CD4-positive, alpha-beta T cell treated with Interleukin-6 for 4 hours (primary cell): ENCODE measurements around the gene TULP4.
"Not testable (repeated sequence)": the region's sequence is repeated elsewhere in the genome, so short reads cannot be mapped to it uniquely, and the experiment has no call there.

Experiments used
- DNase-seq: peaks from one replicate; pipeline ENCODE4 v3.0.0-alpha.2; 2020; ENCODE audit warnings: mixed read lengths

TULP4 gene

DNA sequence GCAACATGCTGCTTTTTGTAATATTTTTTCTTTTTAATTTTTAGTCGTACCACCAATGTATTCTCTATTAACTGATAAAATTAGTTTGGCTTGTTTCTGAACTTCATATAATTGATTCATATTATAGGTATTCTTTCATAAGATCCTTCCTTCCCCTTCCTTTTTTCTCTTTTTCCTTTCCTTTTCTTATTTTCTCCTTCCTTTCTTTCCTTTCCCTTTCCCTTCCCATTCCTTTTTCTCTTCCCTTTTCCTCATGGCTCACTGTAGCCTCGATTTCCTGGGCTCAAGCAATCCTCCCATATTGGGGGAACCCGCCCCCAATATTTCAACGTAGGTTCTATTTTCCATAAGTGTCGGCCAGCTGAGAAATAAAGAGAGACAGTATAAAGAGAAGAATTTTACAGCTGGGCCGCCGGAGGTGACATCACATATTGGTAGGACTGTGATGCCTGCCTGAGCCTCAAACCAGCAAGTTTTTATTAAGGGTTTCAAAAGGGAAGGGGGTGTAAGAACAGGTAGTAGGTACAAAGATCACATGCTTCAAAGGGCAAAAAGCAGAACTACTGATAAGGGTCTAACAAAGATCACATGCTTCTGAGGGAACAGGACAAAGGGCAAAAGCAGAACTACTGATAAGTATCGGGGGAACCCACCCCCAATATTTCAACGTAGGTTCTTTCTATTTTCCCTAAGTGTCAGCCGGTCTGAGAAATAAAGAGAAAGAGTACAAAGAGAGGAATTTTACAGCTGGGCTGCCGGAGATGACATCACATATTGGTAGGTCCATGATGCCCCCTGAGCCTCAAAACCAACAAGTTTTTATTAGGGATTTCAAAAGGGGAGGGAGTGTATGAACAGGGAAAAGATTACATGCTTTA lies 16.1 kb upstream of the TULP4 start:
- DNase-seq, result not testable (repeated sequence)

DNA sequence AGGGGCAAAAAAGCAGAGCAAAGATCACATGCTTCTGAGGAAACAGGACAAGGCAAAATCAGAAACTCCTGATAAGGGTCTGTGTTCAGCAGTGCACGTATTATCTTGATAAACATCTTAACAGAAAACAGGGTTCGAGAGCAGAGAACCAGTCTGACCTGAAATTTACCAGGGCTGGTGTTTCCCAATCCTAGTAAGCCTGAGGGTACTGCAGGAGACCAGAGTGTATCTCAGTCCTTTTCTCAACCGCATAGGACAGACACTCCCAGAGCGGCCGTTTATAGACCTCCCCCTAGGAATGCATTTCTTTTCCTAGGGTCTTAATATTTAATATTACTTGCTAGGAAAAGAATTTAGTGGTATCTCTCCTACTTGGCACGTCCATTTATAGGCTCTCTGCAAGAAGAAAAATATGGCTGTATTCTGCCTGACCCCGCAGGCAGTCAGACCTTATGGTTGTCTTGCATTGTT lies 15.4 kb upstream of the TULP4 start:
- not testable (repeated sequence) for DNase-seq

DNA sequence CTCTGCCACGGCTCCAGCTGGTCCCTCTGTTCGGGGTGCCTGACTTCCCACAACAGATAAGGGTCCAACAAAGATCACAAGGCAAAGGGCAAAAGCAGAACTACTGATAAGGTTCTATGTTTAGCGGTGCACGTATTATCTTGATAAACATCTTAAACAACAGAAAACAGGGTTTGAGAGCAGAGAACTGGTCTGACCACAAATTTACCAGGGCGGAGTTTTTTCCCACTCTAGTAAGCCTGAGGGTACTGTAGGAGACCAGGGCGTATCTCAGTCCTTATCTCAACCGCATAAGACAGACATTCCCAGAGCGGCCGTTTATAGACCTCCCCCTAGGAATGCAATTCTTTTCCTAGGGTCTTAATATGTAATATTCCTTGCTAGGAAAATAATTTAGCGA lies 14.6 kb upstream of the TULP4 start:
- not testable (repeated sequence) for DNase-seq

DNA sequence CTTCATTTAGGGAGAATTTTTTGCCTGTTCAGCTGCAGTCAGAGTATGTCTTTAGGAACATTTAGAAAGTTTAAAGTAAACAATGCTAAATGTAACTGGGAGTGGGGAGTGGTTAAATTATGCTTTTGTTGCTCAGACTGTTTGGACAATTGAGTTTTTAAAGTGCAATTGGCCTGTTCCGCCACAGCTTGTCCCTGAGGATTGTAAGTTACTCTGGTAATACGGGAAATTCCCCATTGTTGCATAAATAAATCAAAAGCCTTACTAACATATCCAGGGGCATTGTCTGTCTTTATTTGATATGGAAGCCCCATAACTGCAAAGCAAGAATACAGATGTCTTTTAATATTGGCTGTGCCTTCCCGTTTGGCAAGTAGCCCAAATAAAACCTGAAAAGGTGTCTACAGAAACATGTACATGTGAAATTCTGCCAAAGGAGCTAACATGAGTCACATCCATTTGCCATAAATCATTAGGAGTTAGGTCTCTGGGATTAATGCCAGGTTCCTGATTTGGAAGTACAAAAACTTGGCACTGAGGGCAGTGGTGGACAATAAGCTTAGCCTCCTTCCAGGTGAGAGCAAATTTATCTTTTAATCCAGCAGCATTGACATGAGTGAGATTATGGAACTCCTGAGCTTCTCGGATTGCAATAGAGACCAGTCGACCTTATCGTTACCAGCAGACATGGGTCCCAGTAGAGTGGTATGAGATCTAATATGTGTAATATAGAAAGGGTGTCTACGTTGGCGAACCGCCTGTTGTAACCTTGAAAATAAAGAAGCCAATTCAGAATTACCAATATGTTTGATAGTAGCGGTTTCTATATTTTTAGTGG lies 11.7 kb upstream of the TULP4 start:
- not testable (repeated sequence) for DNase-seq

DNA sequence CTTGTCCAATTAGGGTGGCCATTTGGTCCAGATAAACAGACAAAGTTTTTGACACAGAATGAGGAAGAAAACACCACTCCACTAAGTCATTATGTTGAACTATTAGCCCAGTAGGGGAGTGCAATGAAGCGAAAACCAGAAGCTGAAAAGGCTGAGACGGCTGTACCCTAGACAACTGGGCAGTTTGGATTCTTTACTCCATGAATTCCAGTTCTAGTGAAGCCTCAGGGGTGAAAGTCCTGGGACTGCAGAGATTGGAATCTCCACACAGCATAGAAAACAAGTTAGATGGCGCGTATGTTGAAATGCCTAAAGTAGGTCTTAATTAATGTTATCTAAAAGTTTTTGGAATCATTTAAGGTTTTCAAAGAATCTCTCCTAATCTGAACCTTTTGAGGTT lies 10.7 kb upstream of the TULP4 start:
- DNase-seq, result not testable (repeated sequence)

DNA sequence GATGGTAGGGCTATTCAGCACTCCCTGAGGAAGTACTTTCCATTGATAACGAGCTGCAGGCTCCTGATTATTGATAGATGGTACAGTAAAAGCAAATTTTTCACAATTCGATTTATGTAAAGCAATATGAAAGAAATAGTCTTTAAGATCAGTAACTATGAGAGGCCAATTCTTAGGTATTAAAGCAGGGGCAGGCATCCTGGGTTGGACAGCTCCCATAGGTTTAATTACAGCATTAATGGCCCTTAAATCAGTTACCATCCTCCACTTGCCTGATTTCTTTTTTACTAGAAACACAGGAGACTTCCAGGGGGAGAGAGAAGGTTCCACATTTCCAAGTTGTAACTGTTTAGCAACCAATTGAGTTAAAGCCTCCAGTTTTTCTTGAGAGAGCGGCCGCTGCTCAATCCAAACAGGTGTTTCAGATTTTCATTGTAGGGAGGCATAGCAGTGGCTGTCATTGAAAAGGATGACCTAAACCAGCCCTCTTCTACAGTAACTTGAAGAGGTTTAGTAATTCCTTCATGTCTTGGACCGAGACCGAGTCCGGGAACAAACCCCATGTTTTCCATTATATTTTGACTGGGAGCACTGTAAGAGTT lies 10.0 kb upstream of the TULP4 start:
- DNase-seq, result not testable (repeated sequence)

DNA sequence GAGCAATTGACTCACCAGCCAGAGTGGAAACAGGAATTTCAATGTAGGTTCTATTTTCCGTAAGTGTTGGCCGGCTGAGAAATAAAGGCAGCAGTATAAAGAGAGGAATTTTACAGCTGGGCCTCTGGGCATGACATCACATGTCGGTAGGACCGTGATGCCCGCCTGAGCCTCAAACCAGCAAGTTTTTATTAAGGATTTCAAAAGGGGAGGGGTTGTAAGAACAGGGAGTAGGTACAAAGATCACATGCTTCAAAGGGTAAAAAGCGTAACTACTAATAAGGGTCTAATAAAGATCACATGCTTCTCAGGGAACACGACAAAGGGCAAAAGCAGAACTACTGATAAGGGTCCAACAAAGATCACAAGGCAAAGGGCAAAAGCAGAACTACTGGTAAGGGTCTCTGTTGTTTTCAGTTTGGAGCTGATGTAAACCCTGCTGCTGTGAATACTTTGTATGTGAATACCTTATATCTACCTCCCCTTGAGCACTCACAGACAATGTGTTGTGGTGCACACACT lies 9.0 kb upstream of the TULP4 start:
- DNase-seq, result no peak

DNA sequence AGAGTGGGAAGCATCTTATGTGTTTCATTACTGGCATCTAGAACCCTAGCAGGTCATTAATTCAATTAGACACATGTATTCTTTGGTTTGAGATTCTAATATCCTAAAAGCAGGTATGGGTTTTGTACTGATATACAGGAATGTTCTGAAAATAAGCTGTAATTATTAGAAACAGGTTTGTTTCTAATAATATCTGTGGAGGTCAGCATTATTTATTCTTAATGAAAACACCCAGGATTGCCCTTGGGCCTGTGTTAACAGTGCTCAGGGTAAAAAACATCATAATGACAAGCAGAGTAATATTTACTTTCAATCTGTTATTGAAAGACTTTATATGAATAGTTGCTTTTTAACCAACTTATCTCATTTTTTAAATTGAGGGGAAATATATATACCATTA lies 8.0 kb upstream of the TULP4 start:
- no peak for DNase-seq

DNA sequence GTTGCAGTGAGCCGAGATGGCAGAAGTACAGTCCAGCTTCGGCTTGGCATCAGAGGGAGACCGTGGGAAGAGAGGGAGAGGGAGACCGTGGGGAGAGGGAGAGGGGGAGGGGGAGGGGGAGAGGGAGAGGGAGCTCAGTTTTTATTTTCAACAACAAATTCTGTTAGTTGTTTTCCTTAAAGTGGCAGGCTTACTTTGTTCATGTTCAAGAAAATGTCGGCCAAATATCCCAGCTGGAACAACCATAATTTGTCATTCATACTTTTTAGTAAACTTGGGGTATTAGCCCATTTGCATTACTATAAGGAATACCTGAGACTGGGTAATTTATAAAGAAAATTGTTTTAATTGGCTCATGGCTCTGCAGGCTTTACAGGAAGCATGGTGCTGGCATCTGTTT lies 2.5 kb upstream of the TULP4 start:
- no peak for DNase-seq

DNA sequence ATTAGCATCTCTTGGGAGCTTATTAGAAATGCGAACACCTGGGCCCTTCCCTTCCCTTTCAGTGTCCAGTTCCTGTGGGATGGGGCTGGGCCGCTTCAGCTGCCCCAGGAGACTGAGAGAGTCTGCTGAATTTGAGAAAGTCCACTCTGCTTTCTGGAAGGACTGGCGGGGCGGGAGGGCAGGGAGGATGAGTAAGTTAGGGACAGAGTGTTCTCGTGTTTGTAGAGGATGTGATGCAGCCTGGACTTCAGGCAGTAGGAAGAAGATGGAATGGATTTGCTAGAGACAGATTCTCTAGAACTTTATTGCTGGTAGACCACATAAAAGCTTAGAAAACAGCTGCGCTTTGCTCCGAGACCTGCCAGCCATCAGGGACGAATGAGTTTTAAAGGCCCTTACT lies 1.1 kb upstream of the TULP4 start:
- no peak for DNase-seq

DNA sequence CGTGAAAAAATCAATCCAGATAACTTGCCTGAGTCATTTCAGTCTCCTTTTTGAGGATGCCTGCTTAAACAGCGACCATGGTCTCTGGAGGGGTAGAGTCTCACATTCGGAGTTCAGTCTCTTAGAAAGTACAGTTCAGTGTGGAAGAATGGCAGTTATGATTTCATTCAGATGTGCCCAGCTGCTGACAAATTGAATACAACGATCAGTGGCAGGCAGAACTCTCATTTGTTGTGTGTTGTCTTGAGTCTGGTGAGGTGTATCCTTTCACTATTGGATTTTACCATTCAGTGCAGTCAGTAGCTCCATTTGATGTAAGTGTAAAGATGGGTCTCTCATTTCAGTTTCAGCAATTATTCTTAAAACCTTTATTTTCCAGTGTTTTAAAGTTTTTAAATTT lies 639 bp upstream of the TULP4 start:
- DNase-seq, result no peak

DNA sequence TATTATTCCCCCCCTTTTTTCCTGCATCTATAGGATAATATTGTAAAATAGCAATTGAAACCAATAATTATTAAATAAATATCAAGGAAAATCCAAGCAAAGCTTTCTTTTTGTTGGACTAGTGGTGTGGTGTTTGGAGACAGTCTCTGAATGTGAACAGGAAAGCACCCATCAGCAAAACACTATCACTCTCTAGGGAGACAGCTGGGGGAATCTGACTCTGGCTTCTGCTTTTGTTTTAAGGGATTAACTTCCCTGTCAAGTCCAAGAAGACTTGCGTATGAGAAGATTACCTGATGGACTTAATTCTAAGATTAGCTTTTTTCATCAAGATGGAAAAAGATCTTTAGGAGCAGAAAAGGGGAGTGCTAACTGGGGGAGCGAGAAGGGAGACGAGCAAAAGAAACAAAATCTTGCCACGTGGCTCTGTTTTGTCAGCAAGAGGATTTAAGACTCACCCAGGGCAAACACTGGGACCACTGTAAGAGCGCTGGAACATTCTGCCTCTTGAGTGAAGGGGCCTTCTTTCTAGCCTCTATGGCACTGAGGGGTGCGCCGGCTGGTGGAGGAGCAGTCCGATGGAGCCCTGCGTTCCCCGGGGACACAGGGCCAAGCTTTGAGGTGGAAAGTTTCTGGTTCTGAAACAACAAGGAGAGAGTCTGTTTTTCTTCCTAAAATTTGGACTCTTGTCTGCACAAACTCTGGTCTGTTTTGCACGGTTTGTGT lies 570 bp downstream of the TULP4 start:
- no peak for DNase-seq

DNA sequence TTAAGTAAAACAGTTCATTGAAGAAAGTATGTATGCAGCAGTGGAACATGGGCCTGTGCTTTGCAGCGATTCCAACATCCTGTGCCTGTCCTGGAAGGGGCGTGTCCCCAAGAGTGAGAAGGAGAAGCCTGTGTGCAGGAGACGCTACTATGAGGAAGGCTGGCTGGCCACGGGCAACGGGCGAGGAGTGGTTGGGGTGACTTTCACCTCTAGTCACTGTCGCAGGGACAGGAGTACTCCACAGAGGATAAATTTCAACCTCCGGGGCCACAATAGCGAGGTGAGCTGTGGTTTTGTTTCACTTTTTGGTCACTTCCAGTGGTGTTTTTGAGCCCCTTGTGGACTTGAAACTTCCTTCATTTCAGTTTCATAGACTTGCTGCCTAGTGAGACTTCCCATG lies 1.7 kb downstream of the TULP4 start:
- peak; percentile 3 for DNase-seq

DNA sequence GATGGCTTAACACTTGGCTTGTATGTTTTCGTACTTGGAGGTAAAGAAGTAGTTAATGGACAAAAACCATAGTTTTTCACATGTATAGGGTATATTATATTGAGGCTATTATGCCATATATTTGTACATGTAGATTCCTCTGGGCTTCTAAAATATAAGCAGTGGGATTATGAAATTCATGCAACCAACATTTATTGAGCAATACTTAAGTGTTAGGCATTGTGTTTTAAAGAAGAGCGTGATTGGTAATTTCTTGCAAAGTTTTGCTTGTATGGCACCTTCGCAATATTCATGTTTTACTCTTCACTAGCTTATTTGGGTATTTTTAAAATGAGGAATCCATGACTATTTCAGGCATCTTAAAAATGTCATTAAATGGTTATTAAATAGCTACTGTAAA lies 2.5 kb downstream of the TULP4 start:
- no peak for DNase-seq

DNA sequence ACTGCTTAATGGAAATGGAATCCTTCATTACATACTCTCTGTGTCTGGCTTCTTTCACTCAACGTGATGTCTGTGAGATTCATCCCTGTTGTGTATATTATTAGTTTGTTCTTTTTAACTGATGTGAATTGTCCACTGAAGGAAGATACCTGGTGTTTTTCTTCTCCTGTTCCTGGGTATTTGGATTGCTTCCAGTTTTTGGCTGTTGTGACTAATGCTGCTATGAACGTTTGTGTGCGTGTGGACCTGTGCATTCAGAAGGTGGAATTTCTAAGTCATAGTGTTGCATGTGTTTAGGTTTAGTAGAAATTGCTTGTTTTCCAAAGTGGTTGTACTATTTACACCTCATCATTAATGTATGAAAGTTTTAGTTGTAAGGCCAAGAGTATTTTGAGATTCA lies 3.8 kb downstream of the TULP4 start:
- DNase-seq, result no peak

DNA sequence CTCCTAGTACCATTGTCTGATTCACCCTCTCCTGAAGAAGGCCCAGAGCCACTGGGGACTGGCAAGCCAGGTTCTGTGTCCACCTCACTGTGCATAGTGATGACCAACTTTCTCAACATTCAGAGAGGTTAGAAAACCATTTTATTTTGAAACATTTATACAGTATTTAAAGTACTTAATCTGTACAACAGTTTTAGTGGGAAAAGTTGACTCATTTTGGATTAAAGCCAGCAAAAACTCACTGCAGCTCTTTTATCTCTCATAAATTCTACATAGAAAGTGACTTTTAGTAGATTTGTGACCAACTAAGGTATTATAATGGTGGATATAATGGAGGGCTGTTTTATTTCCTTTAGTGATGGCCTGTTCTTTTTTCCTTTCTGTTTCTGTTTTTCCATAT lies 9.7 kb downstream of the TULP4 start:
- DNase-seq, result no peak

DNA sequence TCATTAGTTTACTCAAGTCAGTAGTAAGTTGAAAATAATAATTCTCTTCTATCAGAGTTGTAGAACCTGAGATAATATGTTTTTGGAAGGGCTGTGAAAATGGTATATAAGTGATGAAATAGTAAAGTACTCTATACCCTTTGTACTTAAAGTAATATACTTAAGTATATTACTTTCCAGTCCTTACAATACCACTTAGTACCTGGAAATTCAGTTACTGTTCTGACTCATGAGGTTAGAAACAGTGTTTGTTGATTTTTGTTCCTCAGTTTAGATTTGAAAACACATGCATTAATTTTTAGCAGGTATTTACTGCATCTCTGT lies 10.1 kb downstream of the TULP4 start:
- DNase-seq, result no peak

DNA sequence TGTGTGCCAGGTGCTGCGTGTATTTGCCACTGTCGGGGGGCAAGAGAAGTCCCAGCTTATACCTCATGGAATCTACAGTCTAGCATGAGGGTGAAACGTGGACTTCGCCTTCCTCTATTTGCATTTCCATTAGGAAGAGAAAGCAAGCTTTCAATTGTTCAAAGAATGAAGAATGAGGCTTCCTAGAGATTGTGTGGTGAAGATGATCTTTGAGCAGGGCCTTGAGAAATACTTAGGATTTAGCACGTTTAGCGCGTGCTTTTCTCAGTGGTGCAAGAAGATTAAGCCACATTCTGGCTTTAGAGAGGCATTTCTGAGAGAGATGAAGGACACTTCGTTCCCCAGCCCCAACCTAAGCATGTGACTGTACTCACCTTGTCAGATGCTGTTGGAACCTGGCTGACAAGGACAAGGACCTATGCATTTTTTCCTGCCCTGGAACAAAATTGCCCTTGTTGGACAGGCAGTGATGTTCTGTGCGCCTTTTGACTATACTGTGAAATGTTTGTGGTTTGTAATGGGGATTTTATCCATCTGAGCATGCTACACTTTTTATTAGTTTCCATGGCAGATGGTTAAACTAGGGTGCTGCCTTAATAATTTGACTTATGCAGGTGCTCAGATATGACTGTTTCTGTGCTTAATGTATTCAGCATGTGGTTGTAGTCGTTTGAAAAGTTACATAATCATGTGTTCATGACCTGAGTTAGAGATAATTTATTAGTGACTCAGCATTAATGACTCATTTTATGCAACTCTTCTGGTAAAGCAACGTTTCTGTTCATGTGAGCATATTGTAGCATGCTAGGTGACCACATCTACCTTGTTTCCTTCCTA lies 10.7 kb downstream of the TULP4 start:
- no peak for DNase-seq

DNA sequence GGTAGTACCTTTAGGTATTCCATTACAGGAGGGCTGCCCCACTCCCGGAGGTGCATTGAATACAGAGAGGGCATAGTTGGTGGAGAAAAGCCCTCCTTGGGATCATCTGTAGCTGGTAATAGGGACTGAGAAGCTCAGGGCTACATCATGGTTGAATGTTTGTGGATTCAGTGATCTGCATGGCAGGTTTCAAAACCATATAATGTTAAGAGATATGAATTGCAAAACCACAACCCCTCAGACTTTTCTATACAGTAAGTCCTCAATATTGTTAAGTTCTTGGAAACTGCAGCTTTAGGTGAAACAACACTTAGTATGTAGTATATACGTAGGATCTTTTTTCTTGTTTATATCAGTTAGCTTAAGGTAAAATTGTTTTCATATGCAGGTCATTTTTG lies 11.3 kb downstream of the TULP4 start:
- no peak for DNase-seq

DNA sequence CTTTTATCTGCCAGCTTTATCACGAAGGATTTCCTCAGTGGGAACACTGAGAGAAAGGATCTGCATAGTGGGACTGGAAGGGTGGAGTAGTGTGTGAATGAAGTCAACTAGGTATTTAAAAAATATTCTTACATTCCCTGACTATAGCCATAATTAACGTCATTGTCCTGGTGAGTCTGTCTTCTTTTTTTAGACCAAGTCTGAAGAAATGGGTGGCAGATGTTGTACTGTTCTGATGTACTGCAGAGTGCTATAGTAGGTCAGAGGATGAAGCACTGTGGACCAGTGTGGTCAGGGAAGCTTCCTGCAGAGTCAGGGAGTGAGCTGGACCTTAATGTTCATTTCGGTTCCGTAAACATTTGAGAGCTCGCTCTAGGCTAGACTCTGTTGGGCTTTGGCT lies 11.9 kb downstream of the TULP4 start:
- no peak for DNase-seq

DNA sequence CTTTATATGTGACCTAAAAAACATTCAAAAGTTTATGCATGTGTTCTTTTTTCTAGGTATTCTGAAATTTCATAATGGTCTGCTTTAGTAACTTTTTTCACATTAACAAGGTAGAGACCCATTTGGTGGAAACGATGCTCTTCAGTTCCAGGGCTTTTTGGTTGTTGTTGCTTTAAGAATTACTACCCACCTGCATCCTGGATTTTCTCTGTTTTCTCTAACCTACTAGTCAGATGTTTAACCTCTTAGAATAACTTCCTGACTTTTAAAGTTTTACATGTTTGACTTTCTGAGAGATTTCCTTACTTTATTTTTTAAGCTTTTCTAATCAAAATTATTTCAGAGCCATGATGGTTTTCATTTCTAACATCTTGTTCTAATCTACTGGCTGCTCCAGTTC lies 14.9 kb downstream of the TULP4 start:
- DNase-seq, result no peak

DNA sequence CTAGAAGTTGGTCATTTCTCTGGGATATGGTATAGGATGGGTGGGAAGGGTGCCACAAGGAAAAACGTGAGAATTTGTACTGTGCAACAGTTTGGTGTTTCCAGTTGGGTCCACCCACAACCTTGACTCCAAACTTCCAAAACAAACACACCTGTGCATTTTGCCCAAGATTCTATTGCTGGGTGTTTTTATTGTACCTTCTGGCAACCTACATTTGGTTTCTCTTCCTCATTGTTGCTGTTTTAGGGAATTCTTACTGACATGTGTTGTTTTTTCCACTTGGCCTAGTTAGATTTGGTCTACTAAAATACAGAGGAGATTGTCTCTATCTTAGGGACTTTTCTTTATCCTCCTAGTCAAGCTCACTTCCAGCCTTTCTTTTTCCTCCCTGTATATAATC lies 16.7 kb downstream of the TULP4 start:
- DNase-seq, result no peak
